ENCODE data around the gene POLA2. TPM values are rescaled to one million over a fixed set of nuclear protein-coding genes. Genes with fewer than 3 reads are reported as not detected.

POLA2 gene
- total RNA-seq, 1 donor from 2014 or later = 30.2 TPM

DNA sequence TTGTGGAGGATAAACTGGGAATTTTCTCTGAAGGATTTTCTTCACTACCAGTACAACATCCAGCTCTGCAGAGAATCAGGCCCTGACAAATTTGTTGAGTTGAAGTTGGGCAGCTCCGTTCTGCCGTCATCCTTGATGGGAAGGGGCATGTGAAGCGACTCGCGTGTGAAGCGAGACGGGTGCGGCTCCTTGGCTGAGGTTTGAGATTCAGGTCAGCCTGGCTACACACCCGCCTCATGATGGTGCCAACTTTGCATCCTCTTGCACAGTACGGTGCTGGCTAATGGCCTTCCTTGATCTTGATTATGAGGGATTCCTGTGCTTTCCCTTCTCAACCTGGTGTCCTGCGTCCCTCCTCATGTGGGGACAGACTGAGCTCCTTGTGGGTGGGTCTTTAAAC, 33.2 kb downstream of the POLA2 start:
- TF ChIP-seq, protein P1, sequence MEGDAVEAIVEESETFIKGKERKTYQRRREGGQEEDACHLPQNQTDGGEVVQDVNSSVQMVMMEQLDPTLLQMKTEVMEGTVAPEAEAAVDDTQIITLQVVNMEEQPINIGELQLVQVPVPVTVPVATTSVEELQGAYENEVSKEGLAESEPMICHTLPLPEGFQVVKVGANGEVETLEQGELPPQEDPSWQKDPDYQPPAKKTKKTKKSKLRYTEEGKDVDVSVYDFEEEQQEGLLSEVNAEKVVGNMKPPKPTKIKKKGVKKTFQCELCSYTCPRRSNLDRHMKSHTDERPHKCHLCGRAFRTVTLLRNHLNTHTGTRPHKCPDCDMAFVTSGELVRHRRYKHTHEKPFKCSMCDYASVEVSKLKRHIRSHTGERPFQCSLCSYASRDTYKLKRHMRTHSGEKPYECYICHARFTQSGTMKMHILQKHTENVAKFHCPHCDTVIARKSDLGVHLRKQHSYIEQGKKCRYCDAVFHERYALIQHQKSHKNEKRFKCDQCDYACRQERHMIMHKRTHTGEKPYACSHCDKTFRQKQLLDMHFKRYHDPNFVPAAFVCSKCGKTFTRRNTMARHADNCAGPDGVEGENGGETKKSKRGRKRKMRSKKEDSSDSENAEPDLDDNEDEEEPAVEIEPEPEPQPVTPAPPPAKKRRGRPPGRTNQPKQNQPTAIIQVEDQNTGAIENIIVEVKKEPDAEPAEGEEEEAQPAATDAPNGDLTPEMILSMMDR (conservative IDR thresholded peaks at IDR 0.05; ENCODE audit: low read depth, low read length) = no peak
- DNase-seq (ENCODE audit: low read depth) = no peak
- H3K4me3 ChIP-seq (ENCODE audit: low read depth, low read length) = no peak overlapping the region

DNA sequence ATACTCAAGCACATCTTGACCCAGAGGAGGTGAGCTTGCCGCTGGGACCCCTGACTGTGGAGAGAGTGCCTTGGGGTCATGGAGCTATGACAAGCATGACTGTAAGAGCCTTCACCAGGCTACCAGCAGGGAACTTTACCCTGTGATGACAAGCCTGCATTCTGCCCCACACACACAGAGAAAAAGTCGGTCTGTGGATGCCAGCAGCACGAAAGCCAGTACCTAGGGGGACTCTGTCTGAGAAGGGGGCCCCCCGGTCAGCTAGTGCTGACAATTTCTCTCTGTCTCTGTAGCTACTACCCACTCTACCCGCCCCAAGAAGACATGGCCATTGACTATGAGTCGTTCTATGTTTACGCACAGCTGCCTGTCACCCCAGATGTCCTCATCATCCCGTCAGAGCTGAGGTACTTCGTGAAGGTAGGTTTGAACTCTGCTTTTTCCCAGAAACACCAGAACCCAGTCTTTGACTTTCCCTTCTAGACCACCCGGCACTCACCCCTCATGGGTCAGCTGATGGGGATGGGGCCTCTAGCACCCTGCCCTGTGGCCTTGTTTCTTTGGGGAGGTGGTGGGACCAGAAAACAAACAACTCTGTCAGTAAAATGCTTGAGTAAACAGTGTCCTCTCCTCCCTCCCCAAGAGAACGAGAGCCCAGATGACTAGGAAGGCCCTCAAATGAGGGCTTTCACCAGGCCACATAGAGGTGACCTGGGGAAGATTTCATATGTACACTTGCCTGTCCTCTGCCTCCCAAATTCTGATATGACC, 34.0 kb downstream of the POLA2 start:
- DNase-seq (ENCODE audit: low read depth) = no peak
- TF ChIP-seq, protein P1 (conservative IDR thresholded peaks at IDR 0.05; ENCODE audit: low read depth, low read length) = no peak
- H3K4me3 ChIP-seq (ENCODE audit: low read depth, low read length) = no peak overlapping the region

DNA sequence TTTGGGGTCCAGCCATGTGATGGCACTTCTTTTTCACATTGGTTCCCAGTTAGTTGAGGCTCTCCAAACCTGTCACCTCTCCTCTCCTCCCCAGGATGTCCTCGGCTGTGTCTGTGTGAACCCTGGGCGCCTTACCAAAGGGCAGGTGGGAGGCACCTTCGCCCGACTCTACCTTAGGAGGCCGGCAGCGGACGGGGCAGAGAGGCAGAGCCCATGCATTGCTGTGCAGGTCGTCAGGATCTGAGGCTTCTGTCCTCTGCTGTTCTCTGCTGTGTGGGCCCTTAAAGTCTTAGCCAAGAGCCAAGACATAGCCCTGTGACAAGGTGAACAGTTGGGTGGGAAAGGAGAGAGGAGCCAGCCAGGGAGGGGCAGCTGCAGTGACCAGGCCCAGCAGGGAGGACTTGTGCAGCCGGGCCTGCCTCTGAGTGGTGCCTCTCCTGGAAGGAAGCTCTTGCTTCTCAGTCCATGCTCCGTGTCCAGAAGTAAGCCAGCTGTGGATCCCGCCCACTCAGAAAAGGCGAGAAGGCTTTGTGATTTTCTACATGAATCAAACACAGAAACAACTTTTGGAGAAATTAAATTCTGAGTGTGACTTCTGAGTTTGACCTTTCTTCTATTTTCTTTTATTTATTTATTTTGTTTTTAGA, 35.4 kb downstream of the POLA2 start:
- no peak for DNase-seq (ENCODE audit: low read depth)
- TF ChIP-seq, protein P1 (conservative IDR thresholded peaks at IDR 0.05; ENCODE audit: low read depth, low read length) = no peak

DNA sequence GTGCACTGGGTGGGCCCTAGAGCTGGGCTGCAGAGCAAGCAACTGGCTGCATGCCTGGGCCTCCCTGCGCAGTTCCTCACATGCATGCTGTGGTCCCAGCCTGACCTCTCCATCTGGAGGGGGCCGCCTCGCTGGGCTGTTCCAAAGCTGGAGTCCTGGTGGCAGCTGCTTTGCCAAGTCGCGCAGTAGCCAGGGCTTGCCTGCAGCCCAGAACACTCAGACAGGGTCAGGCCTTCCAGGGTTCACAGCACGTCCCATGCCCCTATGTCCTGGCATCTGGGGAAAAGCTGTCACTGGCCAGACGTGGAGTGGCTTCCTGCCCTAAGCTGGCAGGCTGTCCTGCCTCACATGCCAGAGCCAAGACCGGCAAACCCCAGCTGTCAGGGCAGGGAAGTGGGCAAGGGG, 36.4 kb downstream of the POLA2 start:
- DNase-seq (ENCODE audit: low read depth) = no peak
- TF ChIP-seq, protein P1 (conservative IDR thresholded peaks at IDR 0.05; ENCODE audit: low read depth, low read length) = no peak
- H3K4me3 ChIP-seq (ENCODE audit: low read depth, low read length) = no peak overlapping the region

More for the DNA sequence above, 35.4 kb downstream of the POLA2 start:
- no peak overlapping the region for H3K4me3 ChIP-seq (ENCODE audit: low read depth, low read length)

DNA sequence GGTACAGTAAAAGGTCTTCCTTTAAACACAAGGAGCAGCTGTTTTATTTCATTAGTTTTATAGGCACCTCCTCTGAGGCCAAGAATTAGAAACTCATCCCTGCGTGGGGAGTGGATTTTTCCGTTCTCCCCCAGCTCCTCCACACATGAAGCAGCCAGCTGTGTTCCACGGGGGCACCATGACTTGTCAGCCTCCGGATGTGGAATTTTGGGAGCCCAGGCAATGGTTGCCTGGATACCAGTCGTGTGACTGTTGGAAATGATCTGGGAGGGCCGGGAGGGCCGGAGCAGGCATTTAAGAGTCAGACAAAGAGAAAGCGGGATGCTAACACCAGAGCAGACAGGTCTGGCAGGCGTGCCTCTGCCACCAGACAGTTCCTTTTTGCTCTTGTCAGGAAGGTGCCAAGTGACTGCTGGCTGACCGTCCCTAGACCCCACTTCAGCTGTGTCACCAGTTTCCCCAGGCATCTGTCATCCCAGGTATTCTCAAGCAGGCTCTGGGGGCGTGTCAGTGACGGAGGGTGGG, 37.0 kb downstream of the POLA2 start:
- TF ChIP-seq, protein P1 (conservative IDR thresholded peaks at IDR 0.05; ENCODE audit: low read depth, low read length) = no peak
- H3K4me3 ChIP-seq (ENCODE audit: low read depth, low read length) = no peak overlapping the region
- no peak for DNase-seq (ENCODE audit: low read depth)

DNA sequence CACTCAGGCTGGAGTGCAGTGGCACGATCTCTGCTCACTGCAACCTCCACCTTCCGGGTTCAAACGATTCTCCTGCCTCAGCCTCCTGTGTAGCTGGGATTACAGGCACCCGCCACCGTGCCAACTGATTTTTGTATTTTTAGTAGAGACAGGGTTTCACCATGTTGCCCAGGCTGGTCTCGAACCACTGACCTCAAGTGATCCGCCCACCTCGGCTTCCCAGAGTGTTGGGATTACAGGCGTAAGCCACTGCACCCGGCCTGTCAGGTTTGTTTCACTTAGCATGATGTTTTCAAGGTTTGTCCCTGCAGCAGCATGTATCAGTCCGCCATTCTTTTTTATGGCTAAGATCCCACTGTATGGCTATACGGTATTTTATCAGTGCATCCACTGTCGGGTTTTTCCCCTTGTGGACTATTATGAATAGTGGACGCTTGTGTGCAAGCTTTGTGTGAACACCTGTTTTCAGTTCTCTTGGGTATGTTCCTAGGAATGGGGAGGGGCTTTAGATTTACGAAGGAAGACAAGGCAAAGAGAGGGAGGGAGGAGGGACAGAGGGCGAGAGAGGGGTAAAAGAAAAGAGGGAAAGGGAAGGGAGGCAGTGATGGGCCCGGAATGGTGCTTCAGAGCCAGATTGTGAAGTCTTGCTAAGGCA, 39.0 kb downstream of the POLA2 start:
- TF ChIP-seq, protein P1 (conservative IDR thresholded peaks at IDR 0.05; ENCODE audit: low read depth, low read length) = no peak
- DNase-seq (ENCODE audit: low read depth) = no peak
- no peak overlapping the region for H3K4me3 ChIP-seq (ENCODE audit: low read depth, low read length)

Data from epithelial cell of proximal tubule (primary cell).